GM06990 (cell line): ENCODE results near the gene PLN.

ENCODE experiments used
- DNase-seq: peaks from one replicate; pipeline ENCODE4 v3.0.0-alpha.2; 2011; ENCODE audit not compliant: insufficient read length; ENCODE audit errors: extremely low read depth
- H3K27me3 ChIP-seq: replicated peaks from 2 replicates; pipeline ENCODE4 v1.6.0; 2011; ENCODE audit warnings: low read length; ENCODE audit not compliant: control insufficient read depth, insufficient read depth
- H3K36me3 ChIP-seq: 2 replicates; pipeline ENCODE4 v1.5.1; 2011; ENCODE audit warnings: low read length; ENCODE audit not compliant: control insufficient read depth, insufficient read depth
- H3K4me3 ChIP-seq: replicated peaks from 2 replicates; pipeline ENCODE4 v1.5.1; 2011; ENCODE audit warnings: low read depth, mild to moderate bottlenecking, control low read depth, low read length
- TF ChIP-seq, protein P1 (sequence below): IDR thresholded peaks from 2 replicates; pipeline ENCODE4 v1.5.1; 2011; ENCODE audit warnings: low read length, control low read depth, mild to moderate bottlenecking, inconsistent platforms; ENCODE audit not compliant: insufficient read depth, poor library complexity, severe bottlenecking

The PLN gene

DNA sequence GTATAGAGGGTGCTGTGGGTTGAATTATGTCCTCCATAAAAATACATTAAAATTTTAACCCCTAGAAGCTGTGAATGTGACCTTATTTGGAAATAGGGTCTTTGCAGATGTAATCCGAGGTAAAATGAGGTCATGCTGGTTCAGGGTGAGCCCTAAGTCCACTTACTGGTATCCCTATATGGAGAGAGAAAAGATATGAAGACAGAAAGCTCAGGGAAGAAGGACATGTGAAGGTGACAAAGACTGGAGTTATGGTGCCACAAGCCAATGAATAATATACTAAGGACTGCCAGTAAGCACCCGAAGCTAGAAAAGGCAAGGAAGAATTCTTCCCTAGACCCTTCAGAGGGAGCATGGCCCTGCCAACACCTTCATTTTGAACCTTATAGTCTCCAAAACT is 50.2 kb downstream of the PLN start:
- TF ChIP-seq, protein P1, sequence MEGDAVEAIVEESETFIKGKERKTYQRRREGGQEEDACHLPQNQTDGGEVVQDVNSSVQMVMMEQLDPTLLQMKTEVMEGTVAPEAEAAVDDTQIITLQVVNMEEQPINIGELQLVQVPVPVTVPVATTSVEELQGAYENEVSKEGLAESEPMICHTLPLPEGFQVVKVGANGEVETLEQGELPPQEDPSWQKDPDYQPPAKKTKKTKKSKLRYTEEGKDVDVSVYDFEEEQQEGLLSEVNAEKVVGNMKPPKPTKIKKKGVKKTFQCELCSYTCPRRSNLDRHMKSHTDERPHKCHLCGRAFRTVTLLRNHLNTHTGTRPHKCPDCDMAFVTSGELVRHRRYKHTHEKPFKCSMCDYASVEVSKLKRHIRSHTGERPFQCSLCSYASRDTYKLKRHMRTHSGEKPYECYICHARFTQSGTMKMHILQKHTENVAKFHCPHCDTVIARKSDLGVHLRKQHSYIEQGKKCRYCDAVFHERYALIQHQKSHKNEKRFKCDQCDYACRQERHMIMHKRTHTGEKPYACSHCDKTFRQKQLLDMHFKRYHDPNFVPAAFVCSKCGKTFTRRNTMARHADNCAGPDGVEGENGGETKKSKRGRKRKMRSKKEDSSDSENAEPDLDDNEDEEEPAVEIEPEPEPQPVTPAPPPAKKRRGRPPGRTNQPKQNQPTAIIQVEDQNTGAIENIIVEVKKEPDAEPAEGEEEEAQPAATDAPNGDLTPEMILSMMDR = no peak
- H3K27me3 ChIP-seq = no peaks in the 10 kb centered on the region
- H3K4me3 ChIP-seq = no peak overlapping the region
- H3K36me3 ChIP-seq = no peaks in the 10 kb centered on the region
- no peak for DNase-seq

DNA sequence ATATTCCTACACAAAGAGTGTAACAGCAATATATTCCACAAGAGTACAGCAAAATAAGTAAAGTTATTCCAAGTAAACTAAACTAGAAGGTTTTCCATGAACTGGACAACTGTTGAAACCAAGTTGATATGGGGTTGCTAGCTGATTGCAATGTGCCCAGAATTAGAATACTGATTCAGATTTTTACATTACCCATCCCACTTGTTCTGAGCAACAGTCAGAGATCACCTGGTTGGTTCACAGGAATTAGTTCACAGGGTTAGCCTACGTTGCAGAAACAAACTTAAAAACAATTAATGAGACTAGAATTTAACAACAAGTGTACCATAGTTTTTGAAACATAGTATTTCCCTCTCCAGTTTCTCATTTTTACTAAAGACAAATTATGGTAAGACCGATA is 54.2 kb downstream of the PLN start:
- H3K27me3 ChIP-seq = no peaks in the 10 kb centered on the region
- H3K36me3 ChIP-seq = no peaks in the 10 kb centered on the region; the same call in 1 of the 2 replicates
- TF ChIP-seq, protein P1 = no peak
- no peak for DNase-seq
- no peak overlapping the region for H3K4me3 ChIP-seq

DNA sequence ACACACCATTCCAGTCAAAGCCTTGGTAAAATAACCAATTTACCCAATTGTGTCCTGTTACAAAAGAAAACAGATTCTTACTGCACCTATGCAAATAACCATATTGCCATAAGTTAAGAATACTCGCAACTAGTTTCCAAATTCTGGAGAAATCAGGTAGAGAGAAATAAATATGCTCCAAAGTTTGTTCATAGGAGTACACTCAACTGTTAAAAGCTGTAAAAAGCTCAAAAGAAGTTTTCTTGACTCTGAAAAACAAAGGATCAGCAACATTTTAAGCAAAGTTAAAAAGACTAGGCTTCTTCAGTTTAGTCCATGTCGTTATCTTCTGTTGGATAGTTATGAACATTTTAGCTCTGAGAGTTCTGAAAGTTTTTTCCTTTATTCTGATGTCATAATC is 55.3 kb downstream of the PLN start:
- H3K27me3 ChIP-seq = no peaks in the 10 kb centered on the region
- TF ChIP-seq, protein P1 = no peak
- H3K36me3 ChIP-seq = no peaks in the 10 kb centered on the region; the same call in 1 of the 2 replicates
- no peak overlapping the region for H3K4me3 ChIP-seq
- no peak for DNase-seq

DNA sequence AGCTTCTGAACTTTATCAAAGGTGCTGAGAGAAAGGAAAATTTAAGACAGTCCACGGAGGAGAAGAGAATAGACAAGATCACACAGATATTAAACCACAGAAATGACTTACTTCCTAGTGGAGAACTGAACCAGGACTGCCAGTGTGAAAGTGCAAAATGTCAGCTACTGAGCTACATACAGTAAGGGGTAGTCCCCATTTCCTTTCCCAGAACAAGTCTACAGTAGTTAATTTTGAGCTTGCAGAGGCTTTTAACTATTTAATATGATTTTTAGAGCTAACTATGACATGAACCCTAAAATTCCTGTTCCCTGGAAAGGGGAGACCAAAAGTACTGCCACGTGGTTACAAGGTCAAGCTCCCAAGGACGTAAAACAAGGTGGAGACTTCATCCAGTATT is 58.2 kb downstream of the PLN start:
- no peak overlapping the region for H3K4me3 ChIP-seq
- H3K36me3 ChIP-seq = no peaks in the 10 kb centered on the region; the same call in 1 of the 2 replicates
- H3K27me3 ChIP-seq = no peaks in the 10 kb centered on the region
- TF ChIP-seq, protein P1 = no peak
- no peak for DNase-seq

DNA sequence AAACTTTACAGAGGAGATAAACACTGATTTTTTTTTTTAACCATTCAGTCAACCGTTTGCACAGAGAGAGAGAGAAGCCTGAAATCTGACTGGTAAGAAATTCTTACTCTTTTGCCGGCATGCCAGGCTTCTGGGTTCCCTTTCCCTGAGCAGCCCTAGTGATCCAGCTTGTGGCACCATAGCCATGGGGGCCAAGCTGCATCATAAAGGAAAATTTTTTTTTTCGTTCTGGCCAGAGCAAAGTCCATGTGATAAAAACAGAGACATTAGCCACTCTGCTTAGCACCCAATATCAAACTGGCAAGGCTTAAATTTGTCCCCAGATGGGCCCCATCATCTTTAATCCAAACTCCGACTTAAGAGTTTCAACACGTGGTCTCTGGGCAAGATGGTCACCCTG is 58.8 kb downstream of the PLN start:
- H3K36me3 ChIP-seq = no peaks in the 10 kb centered on the region; the same call in 1 of the 2 replicates
- TF ChIP-seq, protein P1 = no peak
- H3K4me3 ChIP-seq = no peak overlapping the region

More for the DNA sequence above, 58.8 kb downstream of the PLN start:
- H3K27me3 ChIP-seq = no peaks in the 10 kb centered on the region
- no peak for DNase-seq
